ENCODE results near the gene C1orf159.

Gene C1orf159

DNA sequence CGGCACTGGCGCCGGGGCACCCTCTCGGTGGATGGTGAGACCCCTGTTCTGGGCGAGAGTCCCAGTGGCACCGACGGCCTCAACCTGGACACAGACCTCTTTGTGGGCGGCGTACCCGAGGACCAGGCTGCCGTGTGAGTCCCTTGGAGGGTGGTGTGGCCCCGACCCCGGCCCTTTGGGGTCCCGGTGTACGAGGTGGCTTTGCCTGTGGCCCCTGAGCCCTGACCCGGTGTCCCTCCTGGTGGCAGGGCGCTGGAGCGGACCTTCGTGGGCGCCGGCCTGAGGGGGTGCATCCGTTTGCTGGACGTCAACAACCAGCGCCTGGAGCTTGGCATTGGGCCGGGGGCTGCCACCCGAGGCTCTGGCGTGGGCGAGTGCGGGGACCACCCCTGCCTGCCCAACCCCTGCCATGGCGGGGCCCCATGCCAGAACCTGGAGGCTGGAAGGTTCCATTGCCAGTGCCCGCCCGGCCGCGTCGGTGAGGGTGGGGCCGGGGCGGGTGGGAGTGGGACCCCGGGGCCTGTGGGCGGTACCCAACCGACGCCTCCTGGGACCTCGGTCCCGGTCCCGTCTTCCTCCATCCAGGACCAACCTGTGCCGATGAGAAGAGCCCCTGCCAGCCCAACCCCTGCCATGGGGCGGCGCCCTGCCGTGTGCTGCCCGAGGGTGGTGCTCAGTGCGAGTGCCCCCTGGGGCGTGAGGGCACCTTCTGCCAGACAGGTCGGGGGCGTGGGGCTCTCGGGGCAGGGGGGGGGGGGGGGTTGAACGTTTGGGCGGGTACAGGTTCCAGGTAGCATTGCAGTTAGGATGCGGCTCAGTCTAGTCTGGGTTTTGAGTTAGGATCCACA is 66.3 kb downstream of the C1orf159 start:
- DNase-seq: no peak

- no peak for DNase-seq
These were observed 67.1 kb downstream of the C1orf159 start for GRCh38 chr1:1048765-1049164.

GRCh38 chr1:1047963-1048362 is 67.9 kb downstream of the C1orf159 start:
- no peak for DNase-seq

GRCh38 chr1:1047407-1047806 is 68.5 kb downstream of the C1orf159 start:
- DNase-seq: no peak

GRCh38 chr1:1046767-1047166 is 69.1 kb downstream of the C1orf159 start:
- DNase-seq: no peak

DNA sequence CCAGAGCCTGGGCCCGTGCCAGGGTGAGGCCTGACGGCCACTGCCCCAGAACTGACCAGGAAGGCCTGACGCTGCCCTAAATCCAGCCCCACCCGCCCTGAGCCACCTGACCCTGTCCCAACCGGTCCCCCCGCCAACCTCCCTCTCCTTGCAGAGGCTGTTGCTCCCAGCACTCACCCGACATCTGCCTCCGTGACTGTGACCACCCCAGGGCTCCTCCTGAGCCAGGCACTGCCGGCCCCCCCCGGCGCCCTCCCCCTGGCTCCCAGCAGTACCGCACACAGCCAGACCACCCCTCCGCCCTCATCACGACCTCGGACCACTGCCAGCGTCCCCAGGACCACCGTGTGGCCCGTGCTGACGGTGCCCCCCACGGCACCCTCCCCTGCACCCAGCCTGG is 69.6 kb downstream of the C1orf159 start:
- no peak for DNase-seq

GRCh38 chr1:1045129-1045528 is 70.8 kb downstream of the C1orf159 start:
- no peak for DNase-seq

- DNase-seq: no peak
These were observed 71.3 kb downstream of the C1orf159 start for GRCh38 chr1:1044455-1045078.

DNA sequence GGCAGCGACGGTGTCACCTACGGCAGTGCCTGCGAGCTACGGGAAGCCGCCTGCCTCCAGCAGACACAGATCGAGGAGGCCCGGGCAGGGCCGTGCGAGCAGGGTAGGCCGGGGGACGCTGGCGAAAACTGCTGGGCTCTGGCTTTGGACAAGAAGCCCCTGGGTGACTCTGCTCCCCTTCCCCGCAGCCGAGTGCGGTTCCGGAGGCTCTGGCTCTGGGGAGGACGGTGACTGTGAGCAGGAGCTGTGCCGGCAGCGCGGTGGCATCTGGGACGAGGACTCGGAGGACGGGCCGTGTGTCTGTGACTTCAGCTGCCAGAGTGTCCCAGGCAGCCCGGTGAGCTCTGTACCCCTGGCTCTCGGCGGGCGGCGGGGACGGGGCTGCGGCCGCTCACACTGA is 72.0 kb downstream of the C1orf159 start:
- no peak for DNase-seq

DNA sequence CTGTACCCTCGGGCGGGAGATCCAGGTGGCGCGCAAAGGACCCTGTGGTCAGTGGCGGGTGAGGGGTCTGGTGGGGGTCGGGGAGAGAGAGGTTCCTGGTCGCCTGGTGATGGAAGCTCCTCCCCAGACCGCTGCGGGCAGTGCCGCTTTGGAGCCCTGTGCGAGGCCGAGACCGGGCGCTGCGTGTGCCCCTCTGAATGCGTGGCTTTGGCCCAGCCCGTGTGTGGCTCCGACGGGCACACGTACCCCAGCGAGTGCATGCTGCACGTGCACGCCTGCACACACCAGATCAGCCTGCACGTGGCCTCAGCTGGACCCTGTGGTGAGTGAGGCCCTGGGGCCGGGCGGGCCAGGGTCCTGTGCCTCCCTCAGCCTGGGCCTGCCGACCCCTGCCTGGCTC is 72.5 kb downstream of the C1orf159 start:
- no peak for DNase-seq

- no peak for DNase-seq
These were observed 73.1 kb downstream of the C1orf159 start for GRCh38 chr1:1042835-1043234.

- no peak for DNase-seq
These were observed 74.0 kb downstream of the C1orf159 start for GRCh38 chr1:1041873-1042272.

DNA sequence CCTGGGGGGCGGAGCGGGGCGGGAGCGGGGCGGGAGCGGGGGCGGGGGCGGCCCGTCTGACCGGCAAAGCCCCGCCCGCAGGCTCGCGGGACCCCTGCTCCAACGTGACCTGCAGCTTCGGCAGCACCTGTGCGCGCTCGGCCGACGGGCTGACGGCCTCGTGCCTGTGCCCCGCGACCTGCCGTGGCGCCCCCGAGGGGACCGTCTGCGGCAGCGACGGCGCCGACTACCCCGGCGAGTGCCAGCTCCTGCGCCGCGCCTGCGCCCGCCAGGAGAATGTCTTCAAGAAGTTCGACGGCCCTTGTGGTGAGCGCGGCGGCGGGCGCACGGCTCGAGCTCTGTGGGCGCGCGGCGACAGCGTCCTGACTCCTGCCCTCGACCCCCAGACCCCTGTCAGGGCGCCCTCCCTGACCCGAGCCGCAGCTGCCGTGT is 74.8 kb downstream of the C1orf159 start:
- DNase-seq: no peak

- peak; percentile 51 to 70 (median 60) for DNase-seq
These were observed 75.6 kb downstream of the C1orf159 start for GRCh38 chr1:1040004-1040991.

GRCh38 chr1:1039145-1039910 is 76.6 kb downstream of the C1orf159 start:
- no peak for DNase-seq

GRCh38 chr1:1038694-1039093 is 77.2 kb downstream of the C1orf159 start:
- no peak for DNase-seq

- DNase-seq: no peak
These were observed 78.2 kb downstream of the C1orf159 start for GRCh38 chr1:1037366-1038327.

- no peak for DNase-seq
These were observed 80.5 kb downstream of the C1orf159 start for GRCh38 chr1:1035291-1035943.

GRCh38 chr1:1034439-1034781 is 81.5 kb downstream of the C1orf159 start:
- DNase-seq: no peak

DNA sequence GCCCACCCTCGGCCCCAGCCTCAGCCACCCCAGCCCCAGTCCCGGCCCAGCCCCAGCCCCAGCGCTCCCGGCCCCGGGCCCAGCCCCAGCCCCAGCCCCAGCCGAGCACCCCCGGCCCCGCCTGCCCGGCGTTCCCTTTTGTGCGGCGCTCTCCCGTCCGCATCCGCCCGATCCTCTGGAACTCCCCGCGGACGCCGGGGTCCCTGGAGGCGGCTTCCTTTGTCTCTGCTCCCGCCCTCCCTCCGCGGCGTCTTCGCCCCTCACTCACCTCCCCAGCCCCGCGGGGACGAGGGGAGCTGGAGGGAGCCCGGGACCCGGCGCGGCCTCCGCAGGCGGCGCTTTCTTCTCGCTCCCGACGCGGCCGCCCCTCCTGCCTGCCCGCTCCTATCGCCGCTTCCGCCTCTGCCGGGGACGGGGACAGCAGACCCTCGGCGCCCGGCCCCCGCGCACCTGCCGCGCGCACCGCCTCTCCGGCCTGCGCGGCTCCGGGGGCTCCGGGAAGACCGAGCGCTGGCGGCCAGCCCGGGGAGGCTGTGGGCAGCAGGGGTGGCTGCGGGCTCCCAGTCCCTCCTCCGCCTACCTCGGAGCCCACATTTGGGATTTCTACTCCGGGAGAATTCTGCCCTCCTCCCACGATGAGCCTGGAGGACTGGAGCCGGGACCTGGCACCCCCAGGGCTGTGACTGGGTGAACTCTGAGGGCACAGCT is 82.0 kb downstream of the C1orf159 start:
- DNase-seq: no peak
